SK-N-SH (cell line): Measurements from ENCODE around the gene ABCB10.

Experiments used
- CHD2 ChIP-seq: fragments of 150-350 bp; IDR thresholded peaks from 2 replicates; pipeline ENCODE4 v1.6.1; 2018; ENCODE audit warnings: low read length; ENCODE audit not compliant: partially characterized antibody
- EP300 ChIP-seq, 2 experiments: IDR thresholded peaks; 2 replicates each; pipeline versions ENCODE4 v1.4.0 to v1.6.1; 2012; ENCODE audit warnings: borderline replicate concordance in 1 of 2, low read depth in 1 of 2, low read length in 1 of 2
- GABPA ChIP-seq: IDR thresholded peaks from 2 replicates; pipeline ENCODE4 v1.4.0; 2012; ENCODE audit warnings: low read depth, mild to moderate bottlenecking
- MXI1 ChIP-seq: IDR thresholded peaks from 2 replicates; pipeline ENCODE4 v1.6.1; 2012; ENCODE audit warnings: mild to moderate bottlenecking, low read depth, low read length, improper control_type of control experiment
- REST ChIP-seq: IDR thresholded peaks from 2 replicates; pipeline ENCODE4 v1.6.1; 2012; ENCODE audit warnings: mild to moderate bottlenecking, low read depth, low read length, moderate library complexity
- RXRA ChIP-seq: IDR thresholded peaks from 2 replicates; pipeline ENCODE4 v1.4.0; 2012; ENCODE audit warnings: low read depth, mild to moderate bottlenecking, borderline replicate concordance
- SMC3 ChIP-seq: IDR thresholded peaks from 2 replicates; pipeline ENCODE4 v1.6.1; 2012; ENCODE audit warnings: low read depth, low read length, improper control_type of control experiment
- YY1 ChIP-seq: IDR thresholded peaks from 2 replicates; pipeline ENCODE4 v1.4.0; 2012; ENCODE audit warnings: low read depth, mild to moderate bottlenecking
- ZBTB33 ChIP-seq: IDR thresholded peaks from 2 replicates; pipeline ENCODE4 v1.4.0; 2012; ENCODE audit warnings: low read depth, borderline replicate concordance
- TF ChIP-seq, protein P1 (sequence below): fragments of 200-600 bp; sonication (generic); IDR thresholded peaks from 2 replicates; pipeline ENCODE4 v1.6.1; 2017; ENCODE audit warnings: antibody characterized with exemption, mild to moderate bottlenecking, moderate library complexity
- TF ChIP-seq, protein P2 (sequence below): IDR thresholded peaks from 2 replicates; pipeline ENCODE4 v1.4.0; 2012; ENCODE audit warnings: low read depth

DNA sequence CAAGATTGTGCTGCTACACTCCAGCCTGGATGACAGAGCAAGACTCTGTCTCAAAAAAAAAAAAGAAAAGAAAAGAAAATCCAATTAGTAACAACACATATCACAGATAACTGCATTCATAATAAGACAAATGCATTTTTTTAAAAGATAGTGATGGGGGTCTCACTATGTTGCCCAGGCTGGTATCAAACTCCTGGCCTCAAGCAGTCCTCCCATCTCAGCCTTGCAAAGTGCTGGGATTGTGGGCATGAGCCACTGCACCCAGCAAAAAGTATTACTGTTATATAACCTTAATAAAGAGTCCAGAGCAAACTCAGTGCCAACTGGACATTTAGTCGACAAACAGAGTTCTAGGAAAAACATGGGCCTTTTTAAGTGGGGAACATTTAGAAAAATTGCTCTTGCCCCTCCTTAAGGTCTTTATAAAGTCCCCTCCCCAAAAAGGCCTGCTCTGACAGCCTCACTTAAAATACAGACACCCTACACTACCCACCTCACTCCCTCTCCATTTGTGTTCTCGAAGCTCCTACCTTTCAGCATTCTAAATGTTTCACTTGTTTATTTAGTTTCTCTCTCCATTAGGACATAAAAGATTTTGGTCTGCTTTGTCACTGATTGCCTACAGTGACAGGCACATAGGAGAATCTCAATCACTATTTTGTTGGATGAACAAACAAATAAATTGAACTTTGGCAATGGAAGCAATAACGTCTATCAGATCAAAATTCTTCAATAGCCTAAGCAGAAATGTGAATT lies 7.5 kb downstream of the ABCB10 start:
- no peak for TF ChIP-seq GABPA
- TF ChIP-seq, protein P1, sequence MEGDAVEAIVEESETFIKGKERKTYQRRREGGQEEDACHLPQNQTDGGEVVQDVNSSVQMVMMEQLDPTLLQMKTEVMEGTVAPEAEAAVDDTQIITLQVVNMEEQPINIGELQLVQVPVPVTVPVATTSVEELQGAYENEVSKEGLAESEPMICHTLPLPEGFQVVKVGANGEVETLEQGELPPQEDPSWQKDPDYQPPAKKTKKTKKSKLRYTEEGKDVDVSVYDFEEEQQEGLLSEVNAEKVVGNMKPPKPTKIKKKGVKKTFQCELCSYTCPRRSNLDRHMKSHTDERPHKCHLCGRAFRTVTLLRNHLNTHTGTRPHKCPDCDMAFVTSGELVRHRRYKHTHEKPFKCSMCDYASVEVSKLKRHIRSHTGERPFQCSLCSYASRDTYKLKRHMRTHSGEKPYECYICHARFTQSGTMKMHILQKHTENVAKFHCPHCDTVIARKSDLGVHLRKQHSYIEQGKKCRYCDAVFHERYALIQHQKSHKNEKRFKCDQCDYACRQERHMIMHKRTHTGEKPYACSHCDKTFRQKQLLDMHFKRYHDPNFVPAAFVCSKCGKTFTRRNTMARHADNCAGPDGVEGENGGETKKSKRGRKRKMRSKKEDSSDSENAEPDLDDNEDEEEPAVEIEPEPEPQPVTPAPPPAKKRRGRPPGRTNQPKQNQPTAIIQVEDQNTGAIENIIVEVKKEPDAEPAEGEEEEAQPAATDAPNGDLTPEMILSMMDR = no peak
- TF ChIP-seq REST = no peak
- no peak for TF ChIP-seq RXRA
- no peak for TF ChIP-seq EP300 (IDR thresholded peaks at IDR 0.05; ENCODE audit: borderline replicate concordance in 1 of 2, low read depth in 1 of 2, low read length in 1 of 2)
- no peak for TF ChIP-seq MXI1
- no peak for TF ChIP-seq ZBTB33
- TF ChIP-seq SMC3 = no peak
- TF ChIP-seq, protein P2, sequence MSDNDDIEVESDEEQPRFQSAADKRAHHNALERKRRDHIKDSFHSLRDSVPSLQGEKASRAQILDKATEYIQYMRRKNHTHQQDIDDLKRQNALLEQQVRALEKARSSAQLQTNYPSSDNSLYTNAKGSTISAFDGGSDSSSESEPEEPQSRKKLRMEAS = no peak
- TF ChIP-seq CHD2 = no peak
- TF ChIP-seq YY1 = no peak
